ENCODE measurements around the gene PSME4.

PSME4 gene

GRCh38 chr2:53886406-53887280, 84.2 kb downstream of the PSME4 start:
- H3K4me3 ChIP-seq (ENCODE audit: low read length) = no peak overlapping the region
- TF ChIP-seq CTCF (IDR thresholded peaks at IDR 0.05; ENCODE audit: insufficient read depth, low read depth, low read length, missing control alignments) = no peak
- no peak for DNase-seq (ENCODE audit: low read depth)

- DNase-seq (ENCODE audit: low read depth) = no peak
- TF ChIP-seq CTCF (IDR thresholded peaks at IDR 0.05; ENCODE audit: insufficient read depth, low read depth, low read length, missing control alignments) = no peak
- H3K4me3 ChIP-seq (ENCODE audit: low read length) = no peak overlapping the region
Measured at GRCh38 chr2:53884883-53885282, 85.9 kb downstream of the PSME4 start.

- TF ChIP-seq CTCF (IDR thresholded peaks at IDR 0.05; ENCODE audit: insufficient read depth, low read depth, low read length, missing control alignments) = no peak
- H3K4me3 ChIP-seq (ENCODE audit: low read length) = no peak overlapping the region
- DNase-seq (ENCODE audit: low read depth) = no peak
Measured at GRCh38 chr2:53881986-53882385, 88.8 kb downstream of the PSME4 start.

- no peak for DNase-seq (ENCODE audit: low read depth)
- no peak for TF ChIP-seq CTCF (IDR thresholded peaks at IDR 0.05; ENCODE audit: insufficient read depth, low read depth, low read length, missing control alignments)
- no peak overlapping the region for H3K4me3 ChIP-seq (ENCODE audit: low read length)
Measured at GRCh38 chr2:53881360-53881759, 89.4 kb downstream of the PSME4 start.

GRCh38 chr2:53880756-53881155, 90.0 kb downstream of the PSME4 start:
- peak; percentile 53 for DNase-seq (ENCODE audit: low read depth)
- no peak for TF ChIP-seq CTCF (IDR thresholded peaks at IDR 0.05; ENCODE audit: insufficient read depth, low read depth, low read length, missing control alignments)
- H3K4me3 ChIP-seq (ENCODE audit: low read length) = no peak overlapping the region

GRCh38 chr2:53877556-53877955, 93.2 kb downstream of the PSME4 start:
- no peak for TF ChIP-seq CTCF (IDR thresholded peaks at IDR 0.05; ENCODE audit: insufficient read depth, low read depth, low read length, missing control alignments)
- H3K4me3 ChIP-seq (ENCODE audit: low read length) = no peak overlapping the region
- no peak for DNase-seq (ENCODE audit: low read depth)

GRCh38 chr2:53877112-53877511, 93.7 kb downstream of the PSME4 start:
- H3K4me3 ChIP-seq (ENCODE audit: low read length) = no peak overlapping the region
- no peak for DNase-seq (ENCODE audit: low read depth)

More at GRCh38 chr2:53877112-53877511, 93.7 kb downstream of the PSME4 start:
- no peak for TF ChIP-seq CTCF (IDR thresholded peaks at IDR 0.05; ENCODE audit: insufficient read depth, low read depth, low read length, missing control alignments)
